Astrocyte (in vitro differentiated cells and primary cell): ENCODE data around the gene HVCN1. TPM values are rescaled to one million over a fixed set of nuclear protein-coding genes. Genes with fewer than 3 reads are reported as not detected.

Experiments used
- DNase-seq: peaks from one replicate; pipeline ENCODE4 v3.0.0-alpha.2; 2010; ENCODE audit warnings: low read depth
- FAIRE-seq: peaks from 2 replicates; lab custom pipeline; 2011; peaks lifted over from hg19 to GRCh38; lab: Jason Lieb, UNC
- H2AFZ ChIP-seq: 2 replicates; pipeline ENCODE4 v1.6.0; 2012; ENCODE audit warnings: low read depth, low read length, inconsistent platforms
- H3K27ac ChIP-seq: 2 replicates; pipeline ENCODE4 v1.5.1; 2011; ENCODE audit warnings: low read depth, low read length, inconsistent platforms
- H3K27me3 ChIP-seq: 2 replicates; pipeline ENCODE4 v1.6.0; 2011; ENCODE audit warnings: low read length, inconsistent platforms; ENCODE audit not compliant: insufficient read depth
- H3K36me3 ChIP-seq: 2 replicates; pipeline ENCODE4 v1.5.1; 2011; ENCODE audit warnings: low read length, inconsistent platforms; ENCODE audit not compliant: insufficient read depth
- H3K4me1 ChIP-seq: 2 replicates; pipeline ENCODE4 v1.5.1; 2011; ENCODE audit warnings: low read length, inconsistent platforms; ENCODE audit not compliant: insufficient read depth
- H3K4me2 ChIP-seq: 2 replicates; pipeline ENCODE4 v1.6.0; 2012; ENCODE audit warnings: low read length, inconsistent platforms
- H3K4me3 ChIP-seq: 2 replicates; pipeline ENCODE4 v1.5.1; 2011; ENCODE audit warnings: low read depth, mild to moderate bottlenecking, low read length, inconsistent platforms; ENCODE audit not compliant: insufficient read depth
- H3K79me2 ChIP-seq: 2 replicates; pipeline ENCODE4 v1.6.0; 2012; ENCODE audit warnings: mild to moderate bottlenecking, low read length, inconsistent platforms; ENCODE audit not compliant: insufficient read depth
- H3K9ac ChIP-seq: 2 replicates; pipeline ENCODE4 v1.6.0; 2012; ENCODE audit warnings: mild to moderate bottlenecking, low read length, inconsistent platforms
- H3K9me3 ChIP-seq: 2 replicates; pipeline ENCODE4 v1.5.1; 2012; ENCODE audit warnings: low read depth, mild to moderate bottlenecking, low read length, inconsistent platforms; ENCODE audit not compliant: insufficient read depth
- H4K20me1 ChIP-seq: 2 replicates; pipeline ENCODE4 v1.6.0; 2012; ENCODE audit warnings: low read length, inconsistent platforms; ENCODE audit not compliant: insufficient read depth
- H3K27ac Mint-ChIP-seq: one replicate; pipeline ENCODE4 v1.8.0; 2021; ENCODE audit warnings: mild to moderate bottlenecking, mixed read lengths; ENCODE audit not compliant: unreplicated experiment
- H3K27me3 Mint-ChIP-seq: one replicate; pipeline ENCODE4 v1.8.0; 2021; ENCODE audit warnings: low read depth, mixed read lengths; ENCODE audit not compliant: unreplicated experiment
- H3K36me3 Mint-ChIP-seq: one replicate; pipeline ENCODE4 v1.8.0; 2021; ENCODE audit warnings: low read depth, mixed read lengths; ENCODE audit not compliant: unreplicated experiment
- H3K4me1 Mint-ChIP-seq: one replicate; pipeline ENCODE4 v1.8.0; 2021; ENCODE audit warnings: low read depth, mixed read lengths; ENCODE audit not compliant: unreplicated experiment
- H3K4me3 Mint-ChIP-seq: one replicate; pipeline ENCODE4 v1.8.0; 2021; ENCODE audit warnings: mild to moderate bottlenecking, moderate library complexity, mixed read lengths; ENCODE audit not compliant: unreplicated experiment
- H3K9me3 Mint-ChIP-seq: one replicate; pipeline ENCODE4 v1.8.0; 2021; ENCODE audit warnings: mild to moderate bottlenecking, mixed read lengths; ENCODE audit not compliant: unreplicated experiment
- EZH2 ChIP-seq: IDR thresholded peaks from 2 replicates; pipeline ENCODE4 v1.6.1; 2012; ENCODE audit warnings: mild to moderate bottlenecking, low read length, inconsistent platforms; ENCODE audit not compliant: insufficient read depth
- total RNA-seq: library from RNA; stranded (reverse); gene quantifications from 2 replicates; pipeline ENCODE4 v1.2.1, GENCODE V29; 2021
- TF ChIP-seq, protein P1 (sequence below): IDR thresholded peaks from 2 replicates; pipeline ENCODE4 v1.5.1; 2011; ENCODE audit warnings: low read depth, mild to moderate bottlenecking, inconsistent platforms, low read length, moderate library complexity; ENCODE audit not compliant: insufficient read depth

The HVCN1 gene
- total RNA-seq, 1 donor from 2014 or later: 1.0 TPM

DNA sequence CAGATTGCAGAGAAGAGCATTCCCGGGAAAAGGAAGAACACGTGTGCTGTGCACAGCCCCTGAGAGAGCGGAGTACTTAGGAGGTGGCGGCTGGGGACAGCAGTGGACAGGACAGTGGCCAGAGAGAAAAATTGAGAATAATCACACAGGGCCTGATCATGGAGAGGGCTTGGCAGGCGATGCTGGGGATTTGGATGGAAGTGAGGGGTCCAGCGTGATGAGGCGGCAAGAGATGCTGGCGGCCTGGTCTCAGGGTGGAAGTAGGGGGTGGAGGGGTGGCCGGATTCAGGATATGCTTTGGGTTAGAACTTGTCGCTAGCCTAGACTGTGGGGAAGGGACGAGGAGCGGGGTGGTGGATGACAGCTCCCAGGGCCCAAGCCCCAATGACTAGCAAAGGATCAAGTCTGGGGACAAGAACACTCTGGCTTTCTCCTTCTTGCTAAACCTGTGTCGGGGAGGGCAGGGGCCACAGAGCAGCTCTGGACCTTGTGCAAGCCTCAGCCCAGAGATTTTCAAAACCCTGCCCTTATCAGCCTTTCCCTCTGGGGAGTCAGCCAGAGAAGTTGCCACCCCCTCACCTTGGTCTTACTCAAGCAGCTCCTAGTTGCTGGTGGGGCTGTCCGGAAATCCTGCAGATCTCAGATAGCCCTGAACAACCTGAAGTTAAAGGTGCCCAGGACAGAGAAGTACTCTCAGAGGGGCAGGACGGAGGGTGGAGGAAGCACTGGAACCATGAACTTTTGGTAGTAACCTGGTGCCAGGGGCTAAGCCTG lies 1.3 kb downstream of the HVCN1 start:
- H3K4me3 Mint-ChIP-seq: peak overlapping the region; percentile 60
- Histone ChIP-seq H3K27ac (no peak overlapping the region), H3K79me2 (no peaks in the 10 kb centered on the region), H3K9me3 (no peaks in the 10 kb centered on the region), H3K4me1 (no peaks in the 10 kb centered on the region), H3K27me3 (peaks cover 5% of the 10 kb centered on the region), H2AFZ (no peak overlapping the region), H3K36me3 (no peaks in the 10 kb centered on the region), H3K9ac (no peak overlapping the region), H3K4me3 (no peak overlapping the region), H4K20me1 (no peaks in the 10 kb centered on the region), H3K4me2 (no peak overlapping the region)
- no peaks in the 10 kb centered on the region for H3K36me3 Mint-ChIP-seq
- H3K27ac Mint-ChIP-seq: no peak overlapping the region
- peaks cover 9% of the 10 kb centered on the region for H3K9me3 Mint-ChIP-seq
- H3K27me3 Mint-ChIP-seq: peaks cover 43% of the 10 kb centered on the region
- DNase-seq: no peak
- TF ChIP-seq, protein P1, sequence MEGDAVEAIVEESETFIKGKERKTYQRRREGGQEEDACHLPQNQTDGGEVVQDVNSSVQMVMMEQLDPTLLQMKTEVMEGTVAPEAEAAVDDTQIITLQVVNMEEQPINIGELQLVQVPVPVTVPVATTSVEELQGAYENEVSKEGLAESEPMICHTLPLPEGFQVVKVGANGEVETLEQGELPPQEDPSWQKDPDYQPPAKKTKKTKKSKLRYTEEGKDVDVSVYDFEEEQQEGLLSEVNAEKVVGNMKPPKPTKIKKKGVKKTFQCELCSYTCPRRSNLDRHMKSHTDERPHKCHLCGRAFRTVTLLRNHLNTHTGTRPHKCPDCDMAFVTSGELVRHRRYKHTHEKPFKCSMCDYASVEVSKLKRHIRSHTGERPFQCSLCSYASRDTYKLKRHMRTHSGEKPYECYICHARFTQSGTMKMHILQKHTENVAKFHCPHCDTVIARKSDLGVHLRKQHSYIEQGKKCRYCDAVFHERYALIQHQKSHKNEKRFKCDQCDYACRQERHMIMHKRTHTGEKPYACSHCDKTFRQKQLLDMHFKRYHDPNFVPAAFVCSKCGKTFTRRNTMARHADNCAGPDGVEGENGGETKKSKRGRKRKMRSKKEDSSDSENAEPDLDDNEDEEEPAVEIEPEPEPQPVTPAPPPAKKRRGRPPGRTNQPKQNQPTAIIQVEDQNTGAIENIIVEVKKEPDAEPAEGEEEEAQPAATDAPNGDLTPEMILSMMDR: no peak
- TF ChIP-seq EZH2: no peak
- no peak for FAIRE-seq
- peaks cover 3% of the 10 kb centered on the region for H3K4me1 Mint-ChIP-seq

GRCh38 chr12:110686294-110686903 lies 2.5 kb downstream of the HVCN1 start:
- TF ChIP-seq, protein P1: no peak
- no peak for TF ChIP-seq EZH2
- no peak overlapping the region for H3K4me3 Mint-ChIP-seq

More at GRCh38 chr12:110686294-110686903, 2.5 kb downstream of the HVCN1 start:
- peaks cover 3% of the 10 kb centered on the region for H3K4me1 Mint-ChIP-seq
- Histone ChIP-seq H3K9me3 (no peaks in the 10 kb centered on the region), H3K27ac (no peak overlapping the region), H3K4me1 (no peaks in the 10 kb centered on the region), H2AFZ (no peak overlapping the region), H3K36me3 (no peaks in the 10 kb centered on the region), H3K9ac (no peak overlapping the region), H3K79me2 (no peaks in the 10 kb centered on the region), H3K4me3 (no peak overlapping the region), H3K27me3 (peaks cover 5% of the 10 kb centered on the region), H4K20me1 (no peaks in the 10 kb centered on the region), H3K4me2 (no peak overlapping the region)
- no peak for DNase-seq
- no peaks in the 10 kb centered on the region for H3K36me3 Mint-ChIP-seq
- H3K9me3 Mint-ChIP-seq: peaks cover 9% of the 10 kb centered on the region
- FAIRE-seq: no peak
- peaks cover 41% of the 10 kb centered on the region for H3K27me3 Mint-ChIP-seq
- no peak overlapping the region for H3K27ac Mint-ChIP-seq
